HG02571 (cell line): ENCODE data around the gene MYEOV.

ENCODE experiments used
- ATAC-seq: cut with Tn5 transposase; IDR thresholded peaks from one replicate; pipeline ENCODE4 v1.9.1; 2021; ENCODE audit warnings: mild to moderate bottlenecking, moderate library complexity; ENCODE audit not compliant: unreplicated experiment

The MYEOV gene

GRCh38 chr11:69339041-69339733 lies 45.2 kb downstream of the MYEOV start:
- no peak for ATAC-seq

- no peak for ATAC-seq
Observed at GRCh38 chr11:69339983-69340565, 46.1 kb downstream of the MYEOV start.

GRCh38 chr11:69342588-69343330 lies 48.8 kb downstream of the MYEOV start:
- ATAC-seq = no peak

DNA sequence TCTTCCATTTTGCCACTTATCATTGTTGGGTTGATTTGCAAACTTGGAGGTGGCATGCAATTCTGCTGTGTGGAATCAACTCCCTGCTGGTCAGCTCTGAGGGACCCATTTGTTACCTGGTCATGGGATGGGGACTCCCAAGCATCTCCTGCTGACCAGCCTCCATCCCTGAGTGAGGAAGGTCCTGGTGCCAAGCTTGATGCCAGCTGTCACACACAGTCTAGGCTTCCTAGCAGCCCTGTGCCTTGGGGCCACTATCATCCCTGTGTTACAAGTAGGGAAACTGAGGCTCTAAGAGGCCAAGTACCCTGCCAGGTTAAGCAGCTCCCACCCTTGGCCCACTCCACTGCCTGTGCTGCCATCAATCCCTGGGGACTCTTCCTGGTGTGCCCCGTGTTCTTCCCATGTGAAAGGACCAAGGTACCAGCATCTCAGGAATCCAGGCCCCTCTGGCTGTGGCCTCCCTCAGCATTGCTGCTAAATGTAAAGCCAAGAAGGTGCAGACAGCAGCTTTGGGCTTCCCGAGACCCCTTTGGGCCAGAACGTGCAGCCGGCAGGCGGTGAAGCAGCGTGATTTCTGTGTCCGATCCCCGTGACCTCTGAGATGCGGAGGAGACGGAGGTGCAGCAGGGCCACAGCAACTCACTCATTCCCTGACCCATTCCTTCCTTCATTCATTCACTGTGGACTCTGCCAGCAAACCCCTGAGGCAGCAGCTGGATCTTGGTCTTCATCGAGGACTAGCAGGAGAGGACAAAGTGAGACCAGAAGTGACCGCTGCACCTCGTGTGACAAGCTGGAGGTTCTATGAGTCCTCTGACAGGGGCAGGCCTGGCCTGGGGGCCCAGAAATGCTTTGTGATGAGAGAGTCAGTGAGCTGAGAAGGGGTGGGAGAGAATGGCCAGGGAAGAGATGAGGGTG lies 49.7 kb downstream of the MYEOV start:
- no peak for ATAC-seq

DNA sequence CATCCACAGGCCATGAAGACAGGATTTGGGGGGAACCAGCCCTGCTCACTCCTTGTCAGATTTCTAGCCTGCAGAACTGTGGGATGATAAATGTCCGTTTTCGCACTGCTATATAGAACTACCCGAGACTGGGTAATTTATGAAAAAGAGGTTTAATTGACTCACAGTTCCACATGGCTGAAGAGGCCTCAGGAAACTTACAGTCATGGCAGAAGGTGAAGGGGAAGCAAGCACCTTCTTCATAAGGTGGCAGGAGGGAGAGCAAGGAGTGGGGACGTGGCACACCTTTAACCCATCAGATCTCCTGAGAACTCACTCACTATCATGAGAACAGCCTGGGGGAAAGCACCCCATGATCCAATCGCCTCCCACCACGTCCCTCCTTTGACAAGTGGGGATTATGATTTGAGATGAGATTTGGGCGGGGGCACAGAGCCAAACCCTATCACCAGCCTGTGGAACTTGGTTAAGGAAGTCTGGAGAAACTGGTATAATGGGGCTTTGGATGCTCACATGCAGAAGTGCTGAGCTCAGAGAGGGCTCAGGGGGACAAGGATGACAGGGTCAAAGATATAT lies 50.7 kb downstream of the MYEOV start:
- no peak for ATAC-seq
